ENCODE results near the gene ZNF438.
"Not testable (repeated sequence)": the region's sequence is repeated elsewhere in the genome, so short reads cannot be mapped to it uniquely, and the experiment has no call there.

ZNF438 gene

GRCh38 chr10:30984563-30985328, 46.9 kb downstream of the ZNF438 start:
- no peak for DNase-seq

- not testable (repeated sequence) for DNase-seq
Measured at GRCh38 chr10:30983209-30983608, 48.5 kb downstream of the ZNF438 start.

- no peak for DNase-seq
Measured at GRCh38 chr10:30980951-30981616, 50.6 kb downstream of the ZNF438 start.

GRCh38 chr10:30979956-30980355, 51.7 kb downstream of the ZNF438 start:
- no peak for DNase-seq

- DNase-seq, result no peak
Measured at GRCh38 chr10:30978843-30979242, 52.8 kb downstream of the ZNF438 start.

GRCh38 chr10:30977385-30977784, 54.3 kb downstream of the ZNF438 start:
- no peak for DNase-seq

- DNase-seq, result no peak
Measured at GRCh38 chr10:30974773-30975415, 56.8 kb downstream of the ZNF438 start.

GRCh38 chr10:30974355-30974754, 57.3 kb downstream of the ZNF438 start:
- no peak for DNase-seq

GRCh38 chr10:30973737-30974136, 57.9 kb downstream of the ZNF438 start:
- no peak for DNase-seq

GRCh38 chr10:30970760-30971460, 60.8 kb downstream of the ZNF438 start:
- no peak for DNase-seq

- DNase-seq, result no peak
Measured at GRCh38 chr10:30968711-30969110, 63.0 kb downstream of the ZNF438 start.

GRCh38 chr10:30967650-30968410, 63.8 kb downstream of the ZNF438 start:
- DNase-seq, result no peak

- no peak for DNase-seq
Measured at GRCh38 chr10:30963992-30964930, 67.4 kb downstream of the ZNF438 start.

GRCh38 chr10:30962522-30962921, 69.1 kb downstream of the ZNF438 start:
- no peak for DNase-seq

GRCh38 chr10:30959836-30960210, 71.8 kb downstream of the ZNF438 start:
- no peak for DNase-seq

GRCh38 chr10:30949218-30949617, 82.4 kb downstream of the ZNF438 start:
- DNase-seq, result not testable (repeated sequence)

- DNase-seq, result no peak
Measured at GRCh38 chr10:30944005-30944404, 87.7 kb downstream of the ZNF438 start.

- DNase-seq, result no peak
Measured at GRCh38 chr10:30943451-30943850, 88.2 kb downstream of the ZNF438 start.

GRCh38 chr10:30940256-30940655, 91.4 kb downstream of the ZNF438 start:
- DNase-seq, result no peak

- no peak for DNase-seq
Measured at GRCh38 chr10:30939643-30940251, 91.9 kb downstream of the ZNF438 start.

- DNase-seq, result no peak
Measured at GRCh38 chr10:30935078-30935477, 96.6 kb downstream of the ZNF438 start.
